Mesothelial cell of epicardium (in vitro differentiated cells): Measurements from ENCODE around the gene ADAM12. TPM values are rescaled to one million over a fixed set of nuclear protein-coding genes. Genes with fewer than 3 reads are reported as not detected.
A peak's percentile ranks its signal among the peaks of the same experiment; 100 is the strongest.
"Not testable (repeated sequence)": the region's sequence is repeated elsewhere in the genome, so short reads cannot be mapped to it uniquely, and the experiment has no call there.

Experiments used
- DNase-seq, 2 experiments: peaks; one replicate each; pipeline ENCODE4 v3.0.0; 2021; ENCODE audit warnings: low spot score in 2 of 2; ENCODE audit not compliant: unreplicated experiment in 2 of 2
- H3K27ac Mint-ChIP-seq: 2 replicates; pipeline ENCODE4 v1.8.0; 2021; ENCODE audit warnings: mixed read lengths
- H3K27me3 Mint-ChIP-seq: 2 replicates; pipeline ENCODE4 v1.8.0; 2021; ENCODE audit warnings: low read depth, mixed read lengths
- H3K36me3 Mint-ChIP-seq: 2 replicates; pipeline ENCODE4 v1.8.0; 2021; ENCODE audit warnings: mixed read lengths
- H3K4me1 Mint-ChIP-seq: 2 replicates; pipeline ENCODE4 v1.8.0; 2021; ENCODE audit warnings: mixed read lengths
- H3K4me3 Mint-ChIP-seq: 2 replicates; pipeline ENCODE4 v1.8.0; 2021; ENCODE audit warnings: mild to moderate bottlenecking, moderate library complexity, mixed read lengths
- H3K9me3 Mint-ChIP-seq: 2 replicates; pipeline ENCODE4 v1.8.0; 2021; ENCODE audit warnings: mixed read lengths
- total RNA-seq: library from RNA; stranded (reverse); gene quantifications from 3 replicates; pipeline ENCODE4 v1.2.1, GENCODE V29; 2021
- TF ChIP-seq, protein P1 (sequence below): fragments of 200-600 bp; sonication (generic); IDR thresholded peaks from one replicate; pipeline ENCODE4 v1.5.0; 2021; ENCODE audit warnings: antibody characterized with exemption; ENCODE audit not compliant: unreplicated experiment

ADAM12 gene
- total RNA-seq, 1 donor from 2014 or later: 13.3 TPM

DNA sequence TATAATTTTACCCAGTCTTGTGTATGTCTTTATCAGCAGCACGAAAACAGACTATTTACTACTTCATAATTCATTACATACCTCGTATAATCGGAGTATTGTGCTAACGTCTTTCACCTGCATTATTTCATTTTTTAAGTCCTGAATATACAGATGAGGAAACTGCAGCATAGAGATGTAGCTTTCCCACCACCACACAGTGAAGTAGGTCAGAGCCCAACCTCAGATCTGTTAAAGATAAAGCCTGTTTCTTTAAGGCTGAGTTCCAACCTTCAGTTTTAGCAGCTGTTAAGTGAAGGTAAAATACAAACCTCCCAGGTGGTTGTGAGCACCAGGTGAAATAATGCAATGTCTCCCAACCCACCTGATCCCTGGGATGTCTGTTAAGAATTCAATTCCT is 2.0 kb upstream of the ADAM12 start:
- Mint-ChIP-seq H3K27me3 (peaks cover 42% of the 10 kb centered on the region), H3K4me3 (no peak overlapping the region), H3K9me3 (no peaks in the 10 kb centered on the region), H3K4me1 (peaks cover 18% of the 10 kb centered on the region), H3K27ac (no peak overlapping the region), H3K36me3 (peaks cover 2% of the 10 kb centered on the region)
- TF ChIP-seq, protein P1, sequence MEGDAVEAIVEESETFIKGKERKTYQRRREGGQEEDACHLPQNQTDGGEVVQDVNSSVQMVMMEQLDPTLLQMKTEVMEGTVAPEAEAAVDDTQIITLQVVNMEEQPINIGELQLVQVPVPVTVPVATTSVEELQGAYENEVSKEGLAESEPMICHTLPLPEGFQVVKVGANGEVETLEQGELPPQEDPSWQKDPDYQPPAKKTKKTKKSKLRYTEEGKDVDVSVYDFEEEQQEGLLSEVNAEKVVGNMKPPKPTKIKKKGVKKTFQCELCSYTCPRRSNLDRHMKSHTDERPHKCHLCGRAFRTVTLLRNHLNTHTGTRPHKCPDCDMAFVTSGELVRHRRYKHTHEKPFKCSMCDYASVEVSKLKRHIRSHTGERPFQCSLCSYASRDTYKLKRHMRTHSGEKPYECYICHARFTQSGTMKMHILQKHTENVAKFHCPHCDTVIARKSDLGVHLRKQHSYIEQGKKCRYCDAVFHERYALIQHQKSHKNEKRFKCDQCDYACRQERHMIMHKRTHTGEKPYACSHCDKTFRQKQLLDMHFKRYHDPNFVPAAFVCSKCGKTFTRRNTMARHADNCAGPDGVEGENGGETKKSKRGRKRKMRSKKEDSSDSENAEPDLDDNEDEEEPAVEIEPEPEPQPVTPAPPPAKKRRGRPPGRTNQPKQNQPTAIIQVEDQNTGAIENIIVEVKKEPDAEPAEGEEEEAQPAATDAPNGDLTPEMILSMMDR: no peak
- no peak for DNase-seq

DNA sequence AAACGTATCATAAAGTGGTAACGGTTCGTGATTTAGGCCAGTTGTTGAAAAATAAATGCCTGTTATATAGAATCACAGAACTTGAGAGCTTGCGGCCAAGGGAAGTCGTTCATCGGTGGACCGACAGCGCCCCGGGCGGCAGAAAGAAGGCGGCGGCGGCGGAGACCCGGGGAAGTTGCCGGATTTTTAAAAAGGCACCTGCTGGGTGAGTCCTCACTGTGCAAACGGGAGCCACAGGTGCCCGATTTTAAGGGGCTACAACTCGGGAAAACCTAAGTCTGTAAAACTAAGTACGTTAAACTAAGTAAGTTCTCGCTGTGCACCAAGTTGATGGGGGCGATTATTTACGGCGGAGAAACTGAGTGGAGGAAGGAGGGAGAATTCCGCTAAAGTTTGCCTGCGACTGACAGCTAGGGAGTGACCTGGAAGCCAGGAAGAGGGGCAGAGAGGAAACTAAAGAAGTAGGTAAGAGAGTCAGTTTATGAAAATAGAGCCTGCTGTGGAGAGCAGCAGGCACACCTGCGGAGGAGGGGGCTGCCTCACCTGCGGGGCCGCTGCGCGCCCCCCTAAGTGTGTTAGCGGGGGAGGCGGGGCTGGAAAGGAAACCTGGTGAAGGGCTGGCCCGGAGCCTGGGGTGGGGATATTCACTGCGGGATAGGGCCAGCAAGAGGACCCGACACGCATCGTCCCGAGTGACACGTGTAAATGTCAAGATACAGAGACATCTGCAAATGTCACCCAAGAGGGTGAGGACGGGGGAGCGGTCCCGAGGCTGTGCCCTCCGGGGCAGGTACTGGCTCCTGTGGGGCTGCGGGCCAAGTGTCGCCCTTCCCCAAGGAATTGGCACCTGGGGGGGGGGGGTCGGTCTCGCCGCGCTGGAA is 996 bp downstream of the ADAM12 start:
- Mint-ChIP-seq H3K4me3 (peak overlapping the region; percentile 82), H3K4me1 (peaks cover 18% of the 10 kb centered on the region), H3K27me3 (peaks cover 43% of the 10 kb centered on the region), H3K27ac (peak overlapping the region; percentile 40), H3K9me3 (peaks cover 12% of the 10 kb centered on the region), H3K36me3 (peaks cover 4% of the 10 kb centered on the region)
- peak; percentile 60 to 88 for DNase-seq
- TF ChIP-seq, protein P1: peak; percentile 83

DNA sequence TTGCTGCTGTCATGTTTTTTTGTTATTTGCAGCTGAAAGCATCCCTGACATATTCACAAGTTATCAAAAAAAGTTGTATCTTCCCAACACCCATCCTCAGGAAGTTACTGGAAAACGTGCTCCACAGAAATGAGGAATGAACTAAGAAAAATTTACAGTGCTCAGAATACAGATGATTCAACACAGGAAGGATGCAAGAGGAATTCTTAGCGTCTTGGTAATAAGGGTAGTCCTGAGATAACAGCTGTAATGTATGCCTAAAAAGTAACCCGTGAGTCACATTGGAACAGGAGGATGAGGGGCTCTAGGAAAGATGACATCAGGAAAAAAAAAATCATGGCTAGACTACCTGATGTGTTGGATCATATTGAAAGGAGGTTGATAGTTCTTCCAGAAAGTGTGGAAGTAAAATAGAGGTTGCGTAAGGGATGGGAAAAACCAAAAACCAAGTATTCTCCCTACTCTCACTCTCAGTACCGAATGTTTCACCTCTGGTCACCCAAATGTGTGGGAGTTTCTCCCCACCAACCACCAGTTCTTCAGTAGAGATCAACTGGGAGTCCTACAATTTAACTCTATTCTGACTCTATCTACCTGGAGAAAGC is 3.9 kb downstream of the ADAM12 start:
- peaks cover 30% of the 10 kb centered on the region for H3K4me1 Mint-ChIP-seq
- peaks cover 12% of the 10 kb centered on the region for H3K9me3 Mint-ChIP-seq
- DNase-seq: no peak
- TF ChIP-seq, protein P1: no peak
- peaks cover 2% of the 10 kb centered on the region for H3K36me3 Mint-ChIP-seq
- no peak overlapping the region for H3K27ac Mint-ChIP-seq
- H3K27me3 Mint-ChIP-seq: peaks cover 33% of the 10 kb centered on the region
- no peak overlapping the region for H3K4me3 Mint-ChIP-seq

DNA sequence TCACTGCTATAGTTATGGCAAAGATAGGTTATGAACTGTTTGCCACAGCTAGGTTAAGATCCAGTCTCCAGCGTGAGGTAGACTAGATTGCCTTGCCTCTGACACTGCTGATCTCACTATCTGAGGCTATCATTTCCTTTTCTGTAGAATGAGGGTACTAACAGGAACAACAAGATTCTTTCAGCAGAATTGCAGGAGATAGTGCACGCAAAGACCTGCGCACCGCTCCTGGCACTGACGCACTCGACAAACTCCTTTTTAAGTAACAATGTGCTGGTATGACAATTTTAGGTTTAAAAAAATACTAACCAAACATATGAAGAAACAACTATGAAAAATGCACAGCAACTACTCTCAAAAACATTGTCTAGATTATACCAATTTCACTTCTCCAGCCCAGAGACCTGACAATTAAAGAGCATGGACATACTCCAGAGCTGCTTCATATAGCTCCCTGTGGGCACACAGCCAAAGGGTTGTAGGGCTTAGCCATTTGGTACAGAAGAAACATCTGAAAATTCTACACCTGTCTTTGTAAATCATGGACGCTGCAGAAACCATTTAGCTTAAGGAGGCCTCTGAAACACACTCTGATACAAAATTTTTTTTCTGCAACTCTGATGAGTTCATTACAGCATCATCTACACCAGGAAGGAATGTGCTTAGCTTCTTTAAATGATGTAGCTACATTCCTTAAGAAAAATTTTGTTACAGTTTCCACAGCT is 7.8 kb downstream of the ADAM12 start:
- Mint-ChIP-seq H3K4me1 (peaks cover 15% of the 10 kb centered on the region), H3K27me3 (peaks cover 2% of the 10 kb centered on the region), H3K27ac (peak overlapping the region; percentile 64), H3K9me3 (peaks cover 21% of the 10 kb centered on the region), H3K36me3 (peaks cover 2% of the 10 kb centered on the region), H3K4me3 (no peak overlapping the region)
- DNase-seq: no peak
- TF ChIP-seq, protein P1: no peak

DNA sequence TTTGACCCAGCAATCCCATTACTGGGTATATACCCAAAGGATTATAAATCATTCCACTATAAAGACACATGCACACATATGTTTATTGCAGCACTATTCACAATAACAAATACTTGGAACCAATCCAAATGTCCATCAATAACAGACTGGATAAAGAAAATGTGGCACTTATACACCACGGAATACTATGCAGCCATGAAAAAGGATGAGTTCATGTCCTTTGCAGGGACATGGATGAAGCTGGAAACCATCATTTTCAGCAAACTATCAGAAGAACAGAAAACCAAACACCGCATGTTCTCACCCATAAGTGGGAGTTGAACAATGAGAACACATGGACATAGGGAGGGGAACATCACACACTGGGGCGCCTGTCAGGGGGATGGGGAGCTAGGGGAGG is 9.1 kb downstream of the ADAM12 start:
- not testable (repeated sequence) for H3K27ac Mint-ChIP-seq, H3K4me3 Mint-ChIP-seq, DNase-seq, H3K36me3 Mint-ChIP-seq, H3K27me3 Mint-ChIP-seq
- Mint-ChIP-seq H3K4me1 (peaks cover 15% of the 10 kb centered on the region), H3K9me3 (peaks cover 30% of the 10 kb centered on the region)
